Stimulated activated CD4-positive, alpha-beta T cell treated with anti-CD3 and anti-CD28 coated beads, Interleukin-1b, Interleukin-23, amount 100 ng/mL, for 24 hours (primary cell): ENCODE results near the gene PVALEF.
"Not testable (repeated sequence)": the region's sequence is repeated elsewhere in the genome, so short reads cannot be mapped to it uniquely, and the experiment has no call there.

Source experiments
- DNase-seq, 4 experiments: peaks; one replicate each; pipeline ENCODE4 v3.0.0-alpha.2; 2020; ENCODE audit warnings: low read depth in 4 of 4, low spot score in 1 of 4

Gene PVALEF

DNA sequence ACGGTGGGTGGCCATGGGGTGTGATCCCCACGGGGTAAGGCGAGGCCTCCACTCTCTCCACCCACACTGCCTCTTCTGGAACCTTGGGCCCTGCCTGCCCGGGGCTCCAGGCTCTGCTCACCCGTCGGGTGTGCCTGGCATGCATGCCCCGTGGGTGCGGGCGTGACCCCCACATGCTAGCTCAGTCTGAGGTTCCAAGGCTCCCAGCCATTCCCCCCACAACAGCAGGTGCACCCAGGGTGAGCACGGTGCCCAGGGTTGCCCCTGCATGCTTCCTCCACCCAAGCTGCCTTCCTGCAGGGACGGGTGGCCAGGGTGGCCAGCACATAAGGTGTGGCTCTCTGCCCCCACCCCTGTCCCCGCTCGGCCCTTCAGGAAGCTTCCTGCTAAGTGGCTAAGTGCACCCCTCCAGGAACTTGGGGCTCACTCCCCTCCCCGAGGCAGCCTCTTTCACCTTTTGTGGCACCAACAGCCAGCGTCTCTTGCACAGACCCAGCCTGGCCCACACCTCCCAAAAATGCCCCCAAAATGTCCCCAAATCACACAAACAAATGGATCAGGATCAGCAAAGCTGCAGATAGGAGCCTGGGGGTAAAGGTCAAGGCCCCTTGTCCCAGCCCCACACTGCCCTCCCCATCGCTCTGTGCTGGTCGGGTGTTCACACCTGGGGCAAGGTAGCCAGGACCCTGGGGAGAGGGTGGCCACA is 21.4 kb upstream of the PVALEF start:
- DNase-seq: no peak

DNA sequence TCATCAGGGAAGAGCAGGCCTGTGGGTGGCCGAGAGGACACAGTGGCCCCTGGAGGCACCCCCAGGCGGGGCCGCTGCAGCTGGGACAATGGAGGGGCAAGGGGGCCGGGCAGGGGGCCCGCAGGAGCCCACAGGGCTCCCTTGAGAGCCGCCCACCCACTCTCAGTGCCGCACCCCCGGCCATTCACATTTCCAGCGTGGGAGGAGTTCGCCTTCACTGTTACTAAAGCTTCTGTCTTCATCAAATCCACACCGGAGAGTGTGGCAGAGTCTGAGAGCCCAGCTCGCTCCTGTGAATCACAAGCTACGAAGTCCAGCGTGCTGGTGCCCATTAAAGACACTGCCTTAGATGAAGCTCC is 20.9 kb upstream of the PVALEF start:
- DNase-seq: no peak

DNA sequence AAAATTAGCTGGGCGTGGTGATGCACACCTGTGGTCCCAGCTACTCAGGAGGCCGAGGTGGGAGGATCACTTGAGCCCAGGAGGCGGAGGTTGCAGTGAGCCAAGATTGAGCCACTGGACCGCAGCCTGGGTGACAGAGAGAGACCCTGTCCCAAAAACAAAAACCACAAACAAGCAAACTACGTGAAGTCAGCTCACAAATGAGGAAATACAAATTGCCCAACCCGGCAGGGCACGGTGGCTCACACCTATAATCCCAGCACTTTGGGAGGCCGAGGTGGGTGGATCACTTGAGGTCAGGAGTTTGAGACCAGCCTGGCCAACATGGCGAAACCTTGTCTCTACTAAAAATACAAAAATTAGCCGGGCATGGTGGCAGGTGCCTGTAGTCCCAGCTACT is 19.1 kb upstream of the PVALEF start:
- not testable (repeated sequence) for DNase-seq

DNA sequence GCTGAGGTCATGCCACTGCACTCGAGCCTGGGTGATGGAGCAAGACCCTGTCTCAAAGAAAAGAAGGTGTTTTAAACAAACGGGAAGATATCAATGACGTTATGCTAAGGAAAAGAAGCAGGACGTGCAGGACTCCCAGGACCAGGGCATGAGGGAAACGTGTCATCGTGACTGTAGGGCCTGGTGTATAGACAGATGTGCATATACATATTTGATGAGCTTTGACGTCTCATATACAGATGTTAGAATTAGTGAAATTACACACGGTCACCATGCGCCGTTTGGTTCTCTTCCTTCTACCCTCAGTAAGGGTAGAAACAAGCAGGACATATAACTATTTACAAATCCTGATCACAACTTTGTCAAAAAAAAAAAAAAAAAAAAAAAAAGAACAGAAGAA is 17.6 kb upstream of the PVALEF start:
- no peak for DNase-seq

DNA sequence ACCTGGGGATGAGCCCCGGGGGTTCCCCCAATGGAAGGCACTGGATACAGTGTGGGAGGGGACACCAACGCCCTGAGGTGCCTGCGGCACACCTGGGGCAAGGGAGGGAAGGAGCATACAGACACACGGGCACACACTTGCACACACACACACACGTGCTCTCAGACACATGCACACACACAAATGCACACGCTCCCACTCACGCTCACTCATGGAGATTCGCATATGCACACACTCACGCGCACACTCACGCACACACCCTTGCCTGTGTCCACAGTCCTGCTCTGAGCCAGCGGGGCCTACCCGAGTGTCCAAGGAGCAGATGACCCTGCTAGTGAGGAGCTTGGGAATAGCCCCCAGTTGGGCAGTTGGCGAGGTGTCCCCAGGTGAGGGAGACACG is 16.7 kb upstream of the PVALEF start:
- no peak for DNase-seq

DNA sequence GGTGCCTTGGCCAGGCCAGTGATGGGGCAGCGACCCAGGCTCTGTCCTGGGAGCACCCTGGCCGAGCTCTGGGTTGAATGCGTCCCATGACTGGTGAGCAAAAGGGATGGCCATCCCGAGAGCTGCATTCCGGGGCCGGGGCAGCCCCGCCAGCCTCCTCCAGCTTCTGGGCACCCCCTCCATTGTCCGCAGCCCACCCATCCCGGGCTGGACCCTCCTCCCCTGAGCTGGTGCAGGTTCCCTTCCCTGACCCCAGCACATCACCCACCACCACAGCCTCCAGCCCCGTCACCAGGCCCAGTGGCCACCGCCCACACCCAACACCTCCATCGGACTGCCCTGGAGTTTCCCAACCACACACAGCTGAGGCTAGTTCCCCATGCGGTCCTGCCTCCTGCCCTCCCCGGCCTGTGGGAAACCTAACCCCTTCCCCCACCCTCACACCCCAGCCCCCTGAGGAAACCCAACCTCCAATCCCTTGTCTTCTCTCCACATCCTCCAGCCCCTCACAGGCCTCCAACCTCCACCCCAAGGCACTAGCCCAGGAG is 16.2 kb upstream of the PVALEF start:
- no peak for DNase-seq

DNA sequence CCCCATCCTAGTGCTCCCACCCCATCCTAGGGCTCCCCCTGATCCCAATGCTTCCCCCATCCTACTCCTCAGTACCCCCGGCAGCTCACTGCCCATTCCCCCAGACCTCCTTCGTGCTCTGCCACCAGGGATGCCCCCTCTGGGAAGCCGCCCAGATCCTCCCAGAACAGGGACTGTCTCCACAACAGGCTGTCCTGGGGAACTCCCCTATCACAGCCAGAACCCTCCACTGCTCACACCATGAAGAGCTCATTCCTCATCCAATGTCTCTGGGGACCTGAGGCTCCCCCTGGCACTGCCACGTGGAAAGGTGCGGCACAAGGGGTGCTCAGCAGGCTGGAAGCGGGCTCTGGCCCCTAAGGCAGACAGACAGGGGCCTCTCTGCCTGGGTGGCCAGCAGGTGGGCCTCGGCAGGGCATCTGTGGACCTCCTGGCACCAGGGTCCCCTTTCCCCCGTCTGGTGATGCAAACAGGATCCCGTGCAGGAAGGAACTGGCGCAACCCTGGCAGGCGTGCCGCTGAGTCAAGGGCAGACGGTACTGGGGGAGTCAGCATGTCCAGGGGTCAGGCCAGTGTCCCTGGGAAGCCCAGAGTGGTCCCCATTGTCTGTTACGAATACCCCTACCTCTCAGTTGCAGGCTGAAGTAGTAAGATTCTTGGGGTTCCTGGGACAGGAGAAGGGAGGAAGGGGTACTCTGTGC is 14.8 kb upstream of the PVALEF start:
- DNase-seq: no peak

DNA sequence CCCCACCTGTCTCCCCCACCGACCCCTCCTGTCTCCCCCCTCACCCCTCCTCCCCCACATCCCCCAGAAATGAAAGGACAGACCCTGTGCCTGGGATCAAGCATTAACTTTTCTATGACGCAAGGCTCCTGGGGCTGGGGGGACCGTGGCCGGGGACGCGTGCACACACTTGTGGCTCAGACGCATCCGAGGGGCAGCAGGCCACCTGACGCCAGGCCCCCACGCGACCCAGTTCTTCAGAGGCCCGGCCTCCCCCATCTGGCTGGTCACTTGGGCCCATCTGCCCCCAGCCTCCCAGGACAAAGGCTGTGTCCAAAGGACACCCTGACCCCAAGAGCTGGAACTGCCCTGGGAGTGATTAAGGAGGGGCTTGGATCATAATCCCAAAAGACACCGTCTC is 14.0 kb upstream of the PVALEF start:
- no peak for DNase-seq

DNA sequence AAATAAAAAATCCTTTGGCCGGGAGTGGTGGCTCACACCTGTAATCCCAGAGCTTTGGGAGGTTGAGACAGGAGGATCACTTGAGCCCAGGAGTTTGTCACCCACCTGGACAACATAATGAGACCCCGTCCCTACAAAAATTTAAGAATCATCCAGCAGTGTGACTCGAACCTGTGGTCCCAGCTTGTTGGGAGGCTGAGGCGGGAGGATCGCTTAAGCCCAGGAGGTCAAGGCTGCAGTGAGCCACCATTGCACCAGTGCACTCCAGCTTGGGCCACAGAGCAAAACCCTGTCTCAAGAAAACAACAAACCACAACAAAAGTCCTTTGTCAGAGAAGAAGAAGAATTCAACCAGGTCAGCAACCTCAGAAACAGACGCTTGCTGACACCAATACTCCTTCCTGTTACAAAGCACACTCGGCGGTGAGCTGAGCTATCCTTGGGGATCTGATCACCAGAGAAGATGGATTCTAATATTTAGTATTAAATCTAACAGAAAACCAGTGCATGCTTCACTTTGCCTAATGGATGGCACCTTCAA is 12.9 kb upstream of the PVALEF start:
- no peak for DNase-seq

DNA sequence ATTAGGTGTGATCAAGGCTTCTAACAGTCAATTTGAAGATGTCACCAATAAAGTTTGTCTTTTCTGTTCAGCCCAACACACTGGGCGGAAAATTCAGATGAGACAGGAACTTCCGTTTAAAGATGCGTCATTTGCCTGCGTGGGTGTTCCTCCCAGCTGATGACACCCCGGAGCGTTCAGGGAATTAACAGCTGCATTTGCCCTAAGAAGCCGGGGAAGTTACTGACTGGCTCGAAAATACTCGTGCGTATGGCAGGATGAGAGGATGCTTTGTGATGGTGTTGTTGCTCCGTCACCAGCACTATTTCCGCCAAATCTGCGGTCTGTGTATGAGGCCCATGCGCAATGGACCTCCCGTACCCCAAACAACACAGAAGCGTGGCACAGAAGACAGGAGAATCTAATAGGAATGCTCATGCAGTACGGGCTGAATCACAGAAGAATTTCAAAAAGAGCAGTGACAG is 11.9 kb upstream of the PVALEF start:
- no peak for DNase-seq

DNA sequence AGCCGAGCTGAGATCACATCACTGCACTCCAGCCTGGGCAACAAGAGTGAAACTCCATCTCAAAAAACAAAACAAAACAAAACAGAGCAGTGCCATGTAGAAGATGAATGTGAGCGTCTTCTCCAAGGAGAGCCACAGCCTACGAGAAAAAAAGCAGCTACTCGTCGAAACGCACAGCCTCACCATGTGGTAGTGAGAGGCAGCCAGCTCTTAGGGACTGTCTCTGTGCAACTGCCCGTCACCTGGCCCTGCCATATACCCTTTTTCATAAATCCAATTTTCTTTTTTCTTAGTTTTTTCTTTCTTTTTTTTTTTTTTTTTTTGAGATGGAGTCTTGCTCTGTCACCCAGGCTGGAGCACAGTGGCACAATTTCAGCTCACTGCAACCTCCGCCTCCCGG is 11.3 kb upstream of the PVALEF start:
- DNase-seq: not testable (repeated sequence)

DNA sequence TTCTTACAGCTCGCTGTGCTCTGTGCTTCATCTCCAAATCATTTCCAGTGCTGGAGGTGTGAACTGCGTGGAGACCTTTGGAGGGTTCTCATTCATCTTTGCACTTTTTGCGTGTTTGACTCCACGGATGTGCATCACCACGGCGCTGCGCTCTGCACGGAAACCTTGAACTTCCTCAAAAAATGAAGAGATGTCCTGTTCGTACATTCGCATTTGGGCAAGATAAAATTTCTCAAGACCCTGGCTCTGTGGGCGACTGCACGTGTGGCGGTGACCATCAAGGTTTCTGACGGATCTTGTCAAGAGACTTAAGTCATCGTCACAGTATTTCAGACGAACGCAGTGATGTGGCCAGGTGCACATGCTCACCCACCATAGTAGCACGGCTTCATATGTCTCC is 10.3 kb upstream of the PVALEF start:
- no peak for DNase-seq

DNA sequence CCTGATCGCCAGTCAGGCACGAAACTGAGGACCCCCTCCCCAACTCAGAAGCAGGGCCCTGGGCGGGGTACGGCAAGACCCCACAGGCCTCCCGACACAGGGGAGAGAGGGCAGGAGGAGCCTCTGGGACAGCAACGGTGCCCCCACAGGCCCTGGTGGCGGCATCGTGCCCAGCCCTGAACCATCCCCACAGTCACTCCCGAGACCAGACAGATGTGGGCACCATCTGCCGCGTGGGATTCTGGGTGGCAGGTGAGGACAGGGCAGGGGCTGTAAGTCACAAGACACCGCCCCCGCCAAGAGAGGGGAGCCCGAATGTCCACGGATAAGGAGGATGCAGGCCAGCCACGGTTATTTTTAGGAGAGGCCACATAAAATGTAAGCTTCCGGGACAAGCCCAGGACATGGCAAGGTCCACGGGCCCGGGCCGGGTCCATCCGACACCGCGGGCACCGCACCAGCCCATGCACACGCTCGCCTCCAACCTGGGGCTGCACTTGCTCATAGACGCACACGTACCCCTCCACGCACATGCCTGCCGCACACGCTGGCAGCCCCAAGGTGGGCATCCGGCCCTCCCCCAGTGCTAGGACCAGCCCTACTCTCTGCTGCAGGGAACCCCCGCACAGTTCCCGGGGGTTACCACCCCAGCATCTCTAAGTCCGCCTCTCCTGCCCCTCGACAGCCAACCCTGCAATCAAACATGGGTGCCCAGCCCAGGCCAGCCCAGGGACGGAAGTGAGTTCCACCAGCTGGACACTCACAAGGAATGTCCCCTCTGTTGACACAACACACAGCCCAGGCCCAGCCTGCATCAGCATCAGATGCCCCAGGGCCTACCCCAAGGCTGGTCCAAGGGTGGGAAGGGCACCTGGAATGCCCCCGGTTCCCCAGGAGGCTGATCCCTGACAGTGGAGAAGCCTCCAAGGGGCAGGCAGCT is 8.2 kb upstream of the PVALEF start:
- no peak for DNase-seq

DNA sequence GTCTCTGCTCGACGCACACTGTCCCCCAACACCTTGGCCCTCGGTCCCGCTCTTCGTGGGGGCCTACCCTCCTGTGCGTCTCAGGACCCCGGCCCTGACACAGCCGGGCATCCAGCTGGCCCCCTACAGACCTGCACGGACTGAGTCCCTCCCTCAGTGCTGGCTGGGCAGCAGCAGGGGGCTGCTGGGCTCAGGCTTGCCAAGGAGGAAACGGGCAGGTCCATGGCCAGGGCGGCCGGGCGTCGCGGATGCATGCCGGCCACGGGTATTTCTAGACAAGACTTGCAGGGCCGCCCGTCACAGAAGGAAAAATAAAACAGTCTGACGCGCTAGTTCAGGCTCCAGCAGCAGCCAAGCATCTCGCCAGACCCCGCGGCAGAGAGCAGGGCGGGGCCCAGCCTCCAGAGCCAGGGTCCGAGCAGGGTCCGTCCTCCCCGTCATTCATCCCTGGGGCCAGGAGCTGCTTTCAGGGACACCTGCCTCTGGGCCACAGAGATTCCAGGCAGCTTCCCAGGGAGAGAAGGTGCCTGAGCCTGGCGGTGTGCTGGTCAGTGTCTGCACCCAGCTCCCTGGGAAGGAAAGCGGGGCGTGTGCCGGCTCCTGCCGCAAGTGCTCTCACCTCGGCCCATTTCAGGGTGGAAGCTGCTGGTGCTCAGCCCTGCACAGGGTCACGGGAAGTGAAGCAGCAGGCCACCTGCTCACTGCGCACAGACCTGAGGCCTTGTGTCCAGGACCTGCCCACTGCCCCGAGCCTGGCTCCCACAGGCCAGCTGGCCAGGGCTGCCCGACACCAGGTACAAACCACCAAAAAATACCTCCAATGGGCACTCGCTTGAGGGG is 7.2 kb upstream of the PVALEF start:
- no peak for DNase-seq

DNA sequence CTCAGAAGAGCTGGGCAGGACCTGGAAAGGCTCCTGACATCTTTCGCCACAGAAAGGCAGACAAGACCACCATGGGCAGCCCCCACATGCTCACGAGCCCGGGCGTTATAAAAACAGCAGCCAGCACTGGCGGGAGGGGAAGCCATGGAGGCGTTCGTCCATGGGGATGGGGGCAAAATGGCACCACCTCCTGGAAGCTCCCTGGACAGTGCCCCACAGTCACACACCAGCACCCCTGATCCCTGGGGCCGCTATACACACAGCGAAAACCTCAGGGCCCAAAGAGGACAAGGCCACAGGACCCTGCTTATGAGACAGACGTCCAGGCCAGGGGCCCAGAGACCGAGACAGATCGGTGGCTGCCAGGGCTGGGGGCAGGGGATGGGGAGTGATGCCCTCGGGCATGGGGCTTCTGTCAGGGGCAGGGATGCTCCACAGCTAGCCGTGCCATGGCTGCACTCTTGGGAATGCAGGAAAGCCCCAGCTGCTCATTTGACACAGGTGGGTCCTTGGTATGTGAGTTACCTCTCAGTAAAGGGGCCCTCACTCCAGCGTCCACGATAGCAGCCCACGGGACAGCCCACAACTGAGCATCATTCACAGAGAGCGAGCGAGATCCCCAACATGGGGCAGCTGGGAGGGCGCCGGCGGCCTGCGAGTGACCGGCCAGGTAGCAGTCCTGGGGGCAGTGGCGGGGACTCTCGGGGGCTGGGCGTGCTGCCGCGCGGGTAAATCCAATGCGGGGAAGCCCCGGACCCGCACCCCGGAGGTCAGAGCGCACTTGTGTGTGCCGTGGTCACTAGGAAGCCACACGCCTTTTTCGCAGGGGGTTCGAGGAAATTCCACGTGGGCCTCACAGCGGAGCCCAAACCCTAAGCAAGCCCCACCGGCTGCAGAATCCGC is 6.4 kb upstream of the PVALEF start:
- no peak for DNase-seq

DNA sequence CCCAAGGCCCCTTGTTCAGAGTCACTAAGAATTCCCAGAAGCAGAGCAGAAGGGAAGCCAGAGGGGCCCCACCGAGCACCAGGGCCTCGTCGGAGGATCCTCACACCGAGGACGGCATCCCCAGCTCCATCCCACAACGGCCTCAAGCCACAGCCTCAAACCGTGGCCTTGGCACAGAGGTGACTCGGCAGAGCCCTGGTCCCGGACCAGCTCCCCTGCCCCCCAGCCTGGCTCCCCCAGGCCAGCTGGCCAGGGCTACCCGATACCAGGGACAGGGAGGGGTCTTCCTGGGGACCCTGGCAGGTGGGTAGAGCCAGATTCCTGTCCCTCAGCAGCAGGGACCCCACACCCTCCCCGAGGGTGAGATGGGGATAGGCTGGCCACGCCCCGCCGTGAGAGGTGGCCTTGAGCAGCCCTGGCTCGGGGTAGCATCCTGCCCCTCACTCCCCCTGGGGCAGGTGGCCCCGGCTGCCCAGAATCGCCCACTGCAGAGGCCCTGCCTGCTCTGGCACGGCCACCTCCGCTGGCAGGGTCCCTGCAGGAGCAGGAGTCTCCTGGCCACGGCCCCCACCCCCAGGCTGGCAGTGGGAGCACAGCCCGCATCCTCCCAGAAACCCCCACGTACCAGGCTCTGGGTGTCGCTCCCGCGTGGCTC is 5.6 kb upstream of the PVALEF start:
- no peak for DNase-seq

DNA sequence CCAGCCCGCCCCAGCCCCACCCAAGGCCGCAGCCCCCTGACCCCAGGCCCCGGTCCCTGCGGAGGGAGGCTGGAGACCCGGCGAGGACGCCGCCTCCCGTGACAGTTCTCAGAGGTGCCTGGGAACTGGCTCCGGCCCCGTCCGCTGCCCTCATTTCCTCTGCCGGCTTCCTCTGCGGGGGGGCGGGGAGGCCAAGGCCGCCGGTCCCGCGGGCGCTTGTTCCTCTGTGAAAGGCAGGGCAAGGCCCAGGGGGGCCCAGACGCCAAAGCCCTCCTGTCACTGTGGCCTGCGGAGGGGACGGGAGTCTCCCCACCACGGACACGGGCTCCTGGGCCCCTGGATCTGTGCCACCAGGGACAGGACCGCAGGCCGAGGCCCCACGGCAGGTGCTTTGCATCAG is 5.0 kb upstream of the PVALEF start:
- DNase-seq: no peak

DNA sequence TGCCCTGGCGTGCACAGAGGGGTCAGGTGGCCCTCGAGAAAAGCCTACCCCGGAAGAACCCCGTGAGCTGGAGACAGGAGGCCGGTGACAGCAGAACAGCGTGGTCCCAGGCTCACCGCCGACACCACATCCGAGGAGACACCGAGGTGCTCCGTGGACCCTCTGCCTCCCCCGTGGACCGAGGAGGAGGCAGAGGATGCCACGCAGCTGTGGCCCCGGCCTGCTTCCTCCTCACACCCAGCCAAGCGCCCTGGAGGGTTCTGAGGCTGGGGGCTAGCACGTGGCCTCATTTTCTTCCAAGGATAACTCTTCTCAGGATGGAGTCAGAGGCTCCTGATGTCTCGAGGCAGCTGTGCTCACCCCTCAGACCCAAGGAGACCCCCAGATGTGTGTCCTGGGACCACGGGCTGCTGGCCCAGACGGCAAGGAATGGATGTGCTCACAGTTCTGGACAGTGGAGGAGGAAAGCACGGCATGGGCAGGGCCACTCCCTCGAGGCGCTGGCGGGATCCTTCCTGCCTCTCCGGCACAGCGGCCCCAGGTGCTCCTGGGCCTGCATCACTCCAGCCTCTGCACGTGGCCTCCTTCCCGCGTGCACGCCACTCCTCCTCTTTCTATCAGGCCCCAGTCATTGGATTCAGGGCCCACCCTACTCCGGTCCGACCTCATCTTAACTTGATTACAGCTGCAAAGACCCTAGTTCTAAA is 4.4 kb upstream of the PVALEF start:
- no peak for DNase-seq
